ENCODE data around the gene NECTIN1.
A peak's percentile ranks its signal among the peaks of the same experiment; 100 is the strongest.

The NECTIN1 gene, protein sequence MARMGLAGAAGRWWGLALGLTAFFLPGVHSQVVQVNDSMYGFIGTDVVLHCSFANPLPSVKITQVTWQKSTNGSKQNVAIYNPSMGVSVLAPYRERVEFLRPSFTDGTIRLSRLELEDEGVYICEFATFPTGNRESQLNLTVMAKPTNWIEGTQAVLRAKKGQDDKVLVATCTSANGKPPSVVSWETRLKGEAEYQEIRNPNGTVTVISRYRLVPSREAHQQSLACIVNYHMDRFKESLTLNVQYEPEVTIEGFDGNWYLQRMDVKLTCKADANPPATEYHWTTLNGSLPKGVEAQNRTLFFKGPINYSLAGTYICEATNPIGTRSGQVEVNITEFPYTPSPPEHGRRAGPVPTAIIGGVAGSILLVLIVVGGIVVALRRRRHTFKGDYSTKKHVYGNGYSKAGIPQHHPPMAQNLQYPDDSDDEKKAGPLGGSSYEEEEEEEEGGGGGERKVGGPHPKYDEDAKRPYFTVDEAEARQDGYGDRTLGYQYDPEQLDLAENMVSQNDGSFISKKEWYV

GRCh38 chr11:119728651-119729580 is at the start of gene NECTIN1:
TSS of gene NECTIN1 (minus strand) at chr11:119729200. CDS start at chr11:119728553, 647 bp downstream.
- Histone ChIP-seq H3K27me3 (ENCODE audit: control insufficient read depth in 1 of 2, insufficient read depth in 2 of 2, low read length in 2 of 2) (peaks cover 0 to 2% of the 10 kb centered on the region in 2 donors), H3K27ac (ENCODE audit: low read length) (peak within 1 kb of the TSS; percentile 62), H3K9me3 (ENCODE audit: control insufficient read depth in 2 of 2, low read length in 2 of 2) (no peaks in the 10 kb centered on the region), H3K4me3 (ENCODE audit: low read length in 2 of 2) (peak within 1 kb of the TSS; percentile 80 to 83), H3K36me3 (ENCODE audit: control insufficient read depth in 2 of 2, insufficient read depth in 2 of 2, low read length in 2 of 2) (no peaks in the 10 kb centered on the region), H3K9ac (ENCODE audit: low read length in 2 of 2) (peak within 1 kb of the TSS; percentile 49 to 58), H3K4me1 (ENCODE audit: control insufficient read depth, insufficient read depth, low read length) (peaks cover 29% of the 10 kb centered on the region)

DNA sequence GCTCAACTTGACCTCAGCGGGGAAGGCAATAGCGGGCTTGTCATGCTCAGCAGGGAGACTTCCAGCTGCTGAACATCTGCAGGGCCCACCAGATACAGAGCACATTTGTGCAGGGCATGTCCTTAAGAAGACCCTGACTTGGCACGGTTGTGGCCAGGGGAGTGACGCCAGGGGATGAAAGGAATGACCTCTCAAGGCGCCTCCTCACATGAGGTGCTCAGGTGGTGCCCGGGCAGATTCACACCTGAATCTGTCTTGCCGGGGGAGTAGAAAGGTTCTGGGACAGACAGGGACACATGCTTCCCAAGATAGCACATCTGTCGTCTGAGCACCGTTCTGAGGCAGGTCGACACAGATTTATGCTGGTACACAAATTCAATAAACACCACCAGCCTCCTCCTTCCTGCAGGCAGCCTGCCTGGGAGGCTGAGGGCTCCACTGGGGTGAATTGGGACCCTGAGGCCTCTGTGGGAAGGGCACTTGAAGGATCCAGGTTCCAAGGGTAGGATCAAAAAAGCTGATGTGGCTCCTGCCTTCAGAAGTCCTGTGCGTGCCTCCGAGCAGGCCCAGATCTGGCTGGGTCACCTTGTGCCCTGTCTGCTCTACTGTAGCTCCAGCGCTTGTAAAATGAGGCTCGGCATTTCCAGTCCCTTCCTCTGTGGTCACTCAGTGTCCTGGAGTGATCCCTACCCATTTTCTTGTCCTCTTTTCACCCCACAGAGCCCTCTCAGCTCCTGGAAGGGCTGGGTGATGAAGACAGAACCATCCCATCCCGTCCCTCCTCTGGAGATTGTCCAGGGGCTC is 49.6 kb upstream of the NECTIN1 start:
- peaks cover 3 to 8% of the 10 kb centered on the region in 2 donors for H3K27me3 ChIP-seq (ENCODE audit: control insufficient read depth in 1 of 2, insufficient read depth in 2 of 2, low read length in 2 of 2)
- H3K4me3 ChIP-seq (ENCODE audit: low read length in 2 of 2) = no peak overlapping the region
- peaks cover 0 to 4% of the 10 kb centered on the region in 2 donors for H3K9me3 ChIP-seq (ENCODE audit: control insufficient read depth in 2 of 2, low read length in 2 of 2)
- no peaks in the 10 kb centered on the region for H3K4me1 ChIP-seq (ENCODE audit: control insufficient read depth, insufficient read depth, low read length)
- no peaks in the 10 kb centered on the region for H3K36me3 ChIP-seq (ENCODE audit: control insufficient read depth in 2 of 2, insufficient read depth in 2 of 2, low read length in 2 of 2)
- H3K9ac ChIP-seq (ENCODE audit: low read length in 2 of 2) = no peak overlapping the region
- no peak overlapping the region for H3K27ac ChIP-seq (ENCODE audit: low read length)

DNA sequence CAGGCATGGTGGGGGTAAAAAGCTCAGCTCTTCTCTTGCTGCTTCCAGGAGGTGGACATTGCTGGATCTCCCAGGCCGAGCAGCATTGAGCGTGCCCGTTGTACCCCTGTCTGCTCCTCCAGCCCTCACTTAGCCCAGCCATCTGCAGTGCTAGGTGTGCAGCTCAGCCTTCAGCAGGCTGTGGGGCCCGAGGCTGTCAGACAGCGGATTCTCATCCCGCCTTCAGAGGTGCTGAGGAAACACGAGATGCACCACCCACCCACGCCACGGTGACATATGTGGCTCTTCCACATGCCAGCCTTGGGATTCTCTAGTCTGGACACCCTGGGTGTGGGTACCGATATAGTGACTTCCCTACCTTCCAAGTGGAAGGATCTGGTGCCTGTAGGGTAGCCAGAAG is 48.9 kb upstream of the NECTIN1 start:
- H3K9me3 ChIP-seq (ENCODE audit: control insufficient read depth in 2 of 2, low read length in 2 of 2) = no peaks in the 10 kb centered on the region
- peaks cover 3 to 12% of the 10 kb centered on the region in 2 donors for H3K27me3 ChIP-seq (ENCODE audit: control insufficient read depth in 1 of 2, insufficient read depth in 2 of 2, low read length in 2 of 2)
- no peak overlapping the region for H3K9ac ChIP-seq (ENCODE audit: low read length in 2 of 2)
- no peak overlapping the region for H3K4me3 ChIP-seq (ENCODE audit: low read length in 2 of 2)
- H3K27ac ChIP-seq (ENCODE audit: low read length) = no peak overlapping the region
- no peaks in the 10 kb centered on the region for H3K36me3 ChIP-seq (ENCODE audit: control insufficient read depth in 2 of 2, insufficient read depth in 2 of 2, low read length in 2 of 2)
- H3K4me1 ChIP-seq (ENCODE audit: control insufficient read depth, insufficient read depth, low read length) = no peaks in the 10 kb centered on the region

DNA sequence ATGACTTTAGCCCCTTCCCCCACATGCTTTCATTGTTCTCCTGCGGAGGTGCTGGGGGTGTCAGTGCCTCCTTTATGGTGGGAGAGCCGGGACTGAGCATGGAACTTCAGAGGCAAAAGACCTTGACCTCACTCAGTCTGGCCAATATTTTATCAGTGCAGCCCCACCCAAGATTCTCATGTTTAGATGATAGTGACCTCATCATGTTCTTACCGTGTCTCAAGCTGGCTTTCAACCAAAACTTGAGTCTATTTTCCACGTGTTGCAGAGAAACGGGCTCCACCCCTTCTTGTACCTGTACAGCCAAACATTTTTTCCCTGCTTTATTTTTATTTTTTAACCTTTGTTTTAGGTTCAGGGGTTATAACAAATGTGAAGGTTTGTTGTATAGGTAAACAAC is 47.7 kb upstream of the NECTIN1 start:
- no peaks in the 10 kb centered on the region for H3K9me3 ChIP-seq (ENCODE audit: control insufficient read depth in 2 of 2, low read length in 2 of 2)
- no peak overlapping the region for H3K4me3 ChIP-seq (ENCODE audit: low read length in 2 of 2)
- H3K36me3 ChIP-seq (ENCODE audit: control insufficient read depth in 2 of 2, insufficient read depth in 2 of 2, low read length in 2 of 2) = no peaks in the 10 kb centered on the region
- no peaks in the 10 kb centered on the region for H3K4me1 ChIP-seq (ENCODE audit: control insufficient read depth, insufficient read depth, low read length)
- no peak overlapping the region for H3K27ac ChIP-seq (ENCODE audit: low read length)
- H3K9ac ChIP-seq (ENCODE audit: low read length in 2 of 2) = no peak overlapping the region
- peaks cover 3 to 11% of the 10 kb centered on the region in 2 donors for H3K27me3 ChIP-seq (ENCODE audit: control insufficient read depth in 1 of 2, insufficient read depth in 2 of 2, low read length in 2 of 2)

DNA sequence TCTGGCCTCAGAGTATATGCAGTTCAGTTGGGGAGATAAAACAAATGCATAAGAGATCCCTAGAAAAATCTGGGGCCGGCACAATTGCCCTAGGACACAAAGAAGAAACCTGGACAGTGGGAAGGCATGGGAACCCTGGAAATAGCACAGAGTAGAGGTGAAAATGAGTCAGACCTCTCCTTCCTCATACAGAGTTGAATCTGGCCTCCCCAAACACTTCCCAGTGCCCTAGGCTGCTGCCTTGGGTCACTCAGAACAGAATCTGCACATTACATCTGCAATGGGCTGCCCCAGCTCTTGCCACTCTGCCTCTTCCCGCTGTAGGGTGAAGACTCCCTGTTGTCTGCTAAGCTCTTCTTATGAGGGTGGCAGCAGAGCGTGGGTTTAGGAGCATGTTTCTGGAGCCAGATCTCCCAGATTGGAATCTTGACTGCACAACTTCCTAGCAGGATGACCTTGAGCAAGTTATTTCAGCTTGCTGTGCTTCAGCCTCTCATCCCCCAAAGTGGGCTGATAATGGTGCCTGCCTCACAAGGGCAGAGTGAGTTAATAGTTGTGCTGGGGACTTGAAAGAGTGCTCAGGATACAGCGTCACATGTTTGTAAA is 47.1 kb upstream of the NECTIN1 start:
- Histone ChIP-seq H3K4me1 (ENCODE audit: control insufficient read depth, insufficient read depth, low read length) (no peaks in the 10 kb centered on the region), H3K4me3 (ENCODE audit: low read length in 2 of 2) (no peak overlapping the region), H3K9ac (ENCODE audit: low read length in 2 of 2) (no peak overlapping the region), H3K9me3 (ENCODE audit: control insufficient read depth in 2 of 2, low read length in 2 of 2) (no peaks in the 10 kb centered on the region), H3K27me3 (ENCODE audit: control insufficient read depth in 1 of 2, insufficient read depth in 2 of 2, low read length in 2 of 2) (peaks cover 3 to 10% of the 10 kb centered on the region in 2 donors), H3K27ac (ENCODE audit: low read length) (no peak overlapping the region), H3K36me3 (ENCODE audit: control insufficient read depth in 2 of 2, insufficient read depth in 2 of 2, low read length in 2 of 2) (no peaks in the 10 kb centered on the region)

DNA sequence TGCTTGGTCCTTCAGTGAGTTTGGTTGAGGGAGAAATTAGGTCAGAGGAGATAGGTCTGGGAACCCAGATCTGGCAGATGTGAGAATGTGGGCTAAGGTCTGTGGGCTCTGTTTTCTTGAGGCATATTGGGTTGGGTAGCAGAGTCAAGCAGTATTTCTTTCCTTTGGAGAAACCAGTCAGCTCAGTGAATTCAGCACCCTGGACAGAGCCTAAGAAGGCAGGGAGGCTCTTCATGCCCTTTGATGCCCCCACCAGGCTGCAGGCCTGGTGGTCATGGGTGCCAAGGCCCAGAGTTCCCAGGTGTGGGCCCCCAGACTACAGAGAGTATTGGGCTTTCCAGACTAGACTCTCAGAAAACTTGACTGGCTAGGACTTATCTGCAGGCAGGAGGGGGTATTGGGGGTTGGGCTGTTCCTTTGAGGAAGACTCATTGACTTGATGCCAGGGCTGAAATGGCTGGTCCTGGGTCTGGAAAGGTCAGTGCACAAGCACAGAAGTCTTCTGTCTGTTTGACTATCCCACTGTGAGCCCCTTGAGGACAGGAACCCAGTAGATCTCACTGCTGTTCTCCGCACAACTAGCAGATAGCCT is 45.3 kb upstream of the NECTIN1 start:
- no peaks in the 10 kb centered on the region for H3K36me3 ChIP-seq (ENCODE audit: control insufficient read depth in 2 of 2, insufficient read depth in 2 of 2, low read length in 2 of 2)
- no peak overlapping the region for H3K27ac ChIP-seq (ENCODE audit: low read length)
- H3K27me3 ChIP-seq (ENCODE audit: control insufficient read depth in 1 of 2, insufficient read depth in 2 of 2, low read length in 2 of 2) = peaks cover 3 to 12% of the 10 kb centered on the region in 2 donors
- H3K4me3 ChIP-seq (ENCODE audit: low read length in 2 of 2) = no peak overlapping the region
- no peaks in the 10 kb centered on the region for H3K4me1 ChIP-seq (ENCODE audit: control insufficient read depth, insufficient read depth, low read length)
- no peak overlapping the region for H3K9ac ChIP-seq (ENCODE audit: low read length in 2 of 2)
- H3K9me3 ChIP-seq (ENCODE audit: control insufficient read depth in 2 of 2, low read length in 2 of 2) = no peaks in the 10 kb centered on the region

DNA sequence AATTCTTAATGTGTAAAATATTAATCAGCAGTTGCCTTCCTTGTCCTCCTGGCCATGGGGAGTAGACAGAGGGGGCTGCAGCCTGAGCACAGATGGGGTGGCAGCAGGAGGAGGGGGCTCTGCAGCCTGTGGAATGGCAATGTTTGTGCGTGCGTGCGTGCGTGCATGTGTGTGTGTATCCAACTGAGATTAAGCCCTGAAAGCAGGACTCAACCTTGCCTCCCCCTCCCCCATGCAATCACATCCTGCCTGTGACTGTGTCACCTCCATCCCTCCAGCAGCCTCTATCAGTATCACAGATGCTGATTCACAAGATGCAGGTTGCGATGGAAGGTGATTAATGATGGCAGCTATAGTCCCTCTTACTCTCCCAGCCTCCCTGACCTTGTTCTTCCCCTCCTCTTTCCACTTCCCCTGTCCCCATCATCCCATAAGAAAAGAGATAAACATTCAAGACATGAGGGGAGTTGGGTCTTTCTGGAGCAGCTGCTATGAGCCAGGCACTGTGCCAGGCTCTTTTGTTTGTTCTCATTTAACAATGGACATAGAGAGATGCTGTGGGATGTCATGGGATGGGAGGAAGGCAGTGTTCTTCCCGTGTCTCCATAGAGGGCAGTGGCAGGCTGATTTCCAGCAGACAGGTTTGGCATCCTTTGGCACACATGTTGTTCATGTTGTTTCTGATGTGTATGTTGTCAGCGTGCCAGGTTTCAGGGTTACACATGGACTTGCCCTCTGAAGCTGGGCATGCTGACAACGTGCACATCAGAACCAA is 43.8 kb upstream of the NECTIN1 start:
- Histone ChIP-seq H3K4me3 (ENCODE audit: low read length in 2 of 2) (no peak overlapping the region), H3K27me3 (ENCODE audit: control insufficient read depth in 1 of 2, insufficient read depth in 2 of 2, low read length in 2 of 2) (peaks cover 0 to 12% of the 10 kb centered on the region in 2 donors), H3K9ac (ENCODE audit: low read length in 2 of 2) (no peak overlapping the region), H3K36me3 (ENCODE audit: control insufficient read depth in 2 of 2, insufficient read depth in 2 of 2, low read length in 2 of 2) (no peaks in the 10 kb centered on the region), H3K27ac (ENCODE audit: low read length) (no peak overlapping the region), H3K4me1 (ENCODE audit: control insufficient read depth, insufficient read depth, low read length) (no peaks in the 10 kb centered on the region), H3K9me3 (ENCODE audit: control insufficient read depth in 2 of 2, low read length in 2 of 2) (peaks cover 0 to 2% of the 10 kb centered on the region in 2 donors)

DNA sequence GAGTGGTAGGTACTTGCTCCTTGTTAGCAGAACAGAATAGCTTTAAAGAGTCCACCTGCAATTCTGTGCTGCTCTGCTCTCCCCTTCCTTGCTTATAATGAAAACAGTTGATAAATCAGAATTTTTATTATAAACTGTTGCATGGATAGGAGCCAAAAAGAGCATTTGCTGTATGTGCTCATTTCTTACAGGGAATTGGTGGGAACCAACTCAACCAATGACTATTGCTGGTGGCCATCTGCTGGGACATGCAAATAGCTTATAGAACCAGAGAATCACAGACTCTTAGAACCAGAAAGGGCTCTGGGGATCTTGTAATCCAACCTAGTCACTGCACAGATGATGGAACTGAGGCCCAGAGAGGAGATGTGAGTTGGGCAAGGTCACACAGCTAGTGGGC is 43.1 kb upstream of the NECTIN1 start:
- no peak overlapping the region for H3K4me3 ChIP-seq (ENCODE audit: low read length in 2 of 2)
- peaks cover 0 to 2% of the 10 kb centered on the region in 2 donors for H3K9me3 ChIP-seq (ENCODE audit: control insufficient read depth in 2 of 2, low read length in 2 of 2)
- H3K9ac ChIP-seq (ENCODE audit: low read length in 2 of 2) = no peak overlapping the region
- H3K27me3 ChIP-seq (ENCODE audit: control insufficient read depth in 1 of 2, insufficient read depth in 2 of 2, low read length in 2 of 2) = peaks cover 0 to 12% of the 10 kb centered on the region in 2 donors
- no peak overlapping the region for H3K27ac ChIP-seq (ENCODE audit: low read length)
- no peaks in the 10 kb centered on the region for H3K36me3 ChIP-seq (ENCODE audit: control insufficient read depth in 2 of 2, insufficient read depth in 2 of 2, low read length in 2 of 2)
- H3K4me1 ChIP-seq (ENCODE audit: control insufficient read depth, insufficient read depth, low read length) = no peaks in the 10 kb centered on the region

GRCh38 chr11:119771172-119771770 is 42.3 kb upstream of the NECTIN1 start:
- Histone ChIP-seq H3K9ac (ENCODE audit: low read length in 2 of 2) (no peak overlapping the region), H3K9me3 (ENCODE audit: control insufficient read depth in 2 of 2, low read length in 2 of 2) (peaks cover 0 to 2% of the 10 kb centered on the region in 2 donors), H3K4me3 (ENCODE audit: low read length in 2 of 2) (no peak overlapping the region), H3K36me3 (ENCODE audit: control insufficient read depth in 2 of 2, insufficient read depth in 2 of 2, low read length in 2 of 2) (no peaks in the 10 kb centered on the region), H3K27me3 (ENCODE audit: control insufficient read depth in 1 of 2, insufficient read depth in 2 of 2, low read length in 2 of 2) (peaks cover 0 to 12% of the 10 kb centered on the region in 2 donors), H3K27ac (ENCODE audit: low read length) (no peak overlapping the region), H3K4me1 (ENCODE audit: control insufficient read depth, insufficient read depth, low read length) (no peaks in the 10 kb centered on the region)

Data from stomach smooth muscle (tissue), 2 donors.